NOMO-1 treated with dmso at 0.1 percent for 144 hours (cell line): Measurements from ENCODE around the gene ADIRF.
A peak's percentile ranks its signal among the peaks of the same experiment; 100 is the strongest.

Experiments used
- DNase-seq: peaks from one replicate; lab custom pipeline; 2025; ENCODE audit not compliant: unreplicated experiment; lab: John Stamatoyannopoulos, UW

Gene ADIRF

GRCh38 chr10:86960003-86960862 lies 8.0 kb upstream of the ADIRF start:
- DNase-seq = peak; percentile 29

- DNase-seq = no peak
These were observed 7.3 kb upstream of the ADIRF start for GRCh38 chr10:86960863-86961434.

GRCh38 chr10:86961481-86962091 lies 6.7 kb upstream of the ADIRF start:
- no peak for DNase-seq

GRCh38 chr10:86962136-86962980 lies 5.9 kb upstream of the ADIRF start:
- DNase-seq = no peak

GRCh38 chr10:86962981-86963310 lies 5.3 kb upstream of the ADIRF start:
- no peak for DNase-seq

- DNase-seq = no peak
These were observed 4.9 kb upstream of the ADIRF start for GRCh38 chr10:86963341-86963919.

GRCh38 chr10:86964061-86964846 lies 4.0 kb upstream of the ADIRF start:
- no peak for DNase-seq

GRCh38 chr10:86964847-86965190 lies 3.5 kb upstream of the ADIRF start:
- DNase-seq = no peak

GRCh38 chr10:86965986-86966654 lies 2.2 kb upstream of the ADIRF start:
- no peak for DNase-seq

- no peak for DNase-seq
These were observed 771 bp upstream of the ADIRF start for GRCh38 chr10:86967481-86967941.

- no peak for DNase-seq
These were observed 693 bp downstream of the ADIRF start for GRCh38 chr10:86968994-86969355.

GRCh38 chr10:86969421-86970041 lies 1.2 kb downstream of the ADIRF start:
- DNase-seq = no peak

GRCh38 chr10:86970162-86970981 lies 2.1 kb downstream of the ADIRF start:
- DNase-seq = peak; percentile 28

GRCh38 chr10:86970982-86971231 lies 2.6 kb downstream of the ADIRF start:
- DNase-seq = no peak

- DNase-seq = peak; percentile 74
These were observed 3.1 kb downstream of the ADIRF start for GRCh38 chr10:86971232-86971991.

GRCh38 chr10:86972613-86973380 lies 4.5 kb downstream of the ADIRF start:
- DNase-seq = no peak

- no peak for DNase-seq
These were observed 6.2 kb downstream of the ADIRF start for GRCh38 chr10:86974484-86974883.
